PC-3 (cell line): ENCODE data around the gene KRTAP4-11. TPM values are rescaled to one million over a fixed set of nuclear protein-coding genes. Genes with fewer than 3 reads are reported as not detected.
"Not testable (repeated sequence)": the region's sequence is repeated elsewhere in the genome, so short reads cannot be mapped to it uniquely, and the experiment has no call there.

Experiments
- ATAC-seq: fragments of 200-7000 bp; cut with Tn5 transposase; 2 replicates; pipeline ENCODE4 v1.9.1; 2020; ENCODE audit warnings: mild to moderate bottlenecking, moderate library complexity
- BruUV-seq: library from RNA; stranded (reverse); fragments of 400-500 nt; replicated peaks from 2 replicates; lab custom pipeline; 2021; lab: Mats Ljungman, UMichigan
- CTCF ChIA-PET: fragments of 300-600 bp; sonication (Branson Sonifier 250); formaldehyde crosslinking; loops from one replicate; lab custom pipeline; 2022; ENCODE audit warnings: antibody characterized with exemption; lab: Charles Lee
- POLR2A ChIA-PET: fragments of 300-600 bp; sonication (Branson Sonifier 250); formaldehyde crosslinking; loops from one replicate; lab custom pipeline; 2022; ENCODE audit warnings: antibody characterized with exemption; ENCODE audit not compliant: unreplicated experiment; lab: Charles Lee
- DNase-seq: peaks from one replicate; pipeline ENCODE4 v3.0.0-alpha.2; 2015
- H2AFZ ChIP-seq: fragments of 300-600 bp; sonication (generic); 2 replicates; pipeline ENCODE4 v1.6.0; 2016; ENCODE audit warnings: antibody characterized with exemption, low read length
- H3F3A ChIP-seq: fragments of 300-600 bp; sonication (generic); one replicate; pipeline ENCODE4 v1.6.0; 2017; ENCODE audit warnings: antibody characterized with exemption, low read length, control low read depth, mild to moderate bottlenecking; ENCODE audit not compliant: unreplicated experiment
- H3K27ac ChIP-seq: fragments of 300-600 bp; sonication (generic); 2 replicates; pipeline ENCODE4 v1.5.1; 2016; ENCODE audit warnings: mild to moderate bottlenecking, low read length
- H3K27me3 ChIP-seq: fragments of 300-600 bp; sonication (generic); 2 replicates; pipeline ENCODE4 v1.6.1; 2016; ENCODE audit warnings: low read length, mixed read lengths
- H3K36me3 ChIP-seq: fragments of 300-600 bp; sonication (generic); 2 replicates; pipeline ENCODE4 v1.6.1; 2016; ENCODE audit warnings: low read depth, mixed run types, low read length, mixed read lengths
- H3K4me1 ChIP-seq: fragments of 300-600 bp; sonication (generic); 2 replicates; pipeline ENCODE4 v1.5.1; 2016; ENCODE audit warnings: low read length; ENCODE audit not compliant: insufficient read depth
- H3K4me2 ChIP-seq: fragments of 300-600 bp; sonication (generic); 2 replicates; pipeline ENCODE4 v1.6.0; 2016; ENCODE audit warnings: low read length
- H3K4me3 ChIP-seq: fragments of 300-600 bp; sonication (generic); 2 replicates; pipeline ENCODE4 v1.5.1; 2016; ENCODE audit warnings: mild to moderate bottlenecking, low read length, mixed read lengths
- H3K79me2 ChIP-seq: fragments of 300-600 bp; sonication (generic); 2 replicates; pipeline ENCODE4 v1.6.1; 2017; ENCODE audit warnings: low read length, mixed read lengths
- H3K9ac ChIP-seq: fragments of 300-600 bp; sonication (generic); 2 replicates; pipeline ENCODE4 v1.6.0; 2016; ENCODE audit warnings: mild to moderate bottlenecking, low read length
- H3K9me2 ChIP-seq: fragments of 300-600 bp; sonication (generic); replicated peaks from 2 replicates; pipeline ENCODE4 v1.6.1; 2016; ENCODE audit warnings: mixed run types, low read length, mixed read lengths
- H3K9me3 ChIP-seq: fragments of 300-600 bp; sonication (generic); 2 replicates; pipeline ENCODE4 v1.6.1; 2016; ENCODE audit warnings: low read length, mixed read lengths
- H4K20me1 ChIP-seq: fragments of 300-600 bp; sonication (generic); 2 replicates; pipeline ENCODE4 v1.6.1; 2016; ENCODE audit warnings: low read length, mixed read lengths
- CTCF ChIP-seq: fragments of 300-600 bp; sonication (generic); conservative IDR thresholded peaks from 2 replicates; pipeline ENCODE4 v1.5.1; 2017; ENCODE audit warnings: antibody characterized with exemption, low read depth, mild to moderate bottlenecking, low read length
- EZH2 ChIP-seq: fragments of 300-600 bp; sonication (generic); IDR thresholded peaks from one replicate; pipeline ENCODE4 v1.6.1; 2017; ENCODE audit warnings: antibody characterized with exemption, mild to moderate bottlenecking, low read length; ENCODE audit not compliant: unreplicated experiment
- EZH2phosphoT487 ChIP-seq: fragments of 300-600 bp; sonication (generic); IDR thresholded peaks from 2 replicates; pipeline ENCODE4 v1.6.1; 2018; ENCODE audit warnings: mild to moderate bottlenecking, antibody characterized with exemption, low read length, borderline replicate concordance
- intact Hi-C: fragments of 100-400 bp; cut with micrococcal nuclease; formaldehyde crosslinking; loops from 2 replicates; pipeline ENCODE4 v1.9.0; 2023
- total RNA-seq: library from RNA; depleted of rRNA; stranded (reverse); fragments of >200 nt; gene quantifications from 2 replicates; pipeline ENCODE4 v1.2.3, GENCODE V29; 2014

Gene KRTAP4-11
- total RNA-seq, 1 experiment from 2014 or later: not detected

- peak; percentile 87 for ATAC-seq
- H3F3A ChIP-seq, intact Hi-C loops, H3K9ac ChIP-seq, H4K20me1 ChIP-seq, CTCF ChIA-PET, H3K79me2 ChIP-seq, H3K9me3 ChIP-seq, H2AFZ ChIP-seq, H3K36me3 ChIP-seq, H3K27me3 ChIP-seq, POLR2A ChIA-PET, BruUV-seq, H3K9me2 ChIP-seq: not testable (repeated sequence)
- Histone ChIP-seq H3K4me3 (peak overlapping the region; percentile 36; the same call in 1 of the 2 replicates), H3K27ac (peak overlapping the region; percentile 50), H3K4me2 (peak overlapping the region; percentile 54), H3K4me1 (peaks cover 31% of the 10 kb centered on the region)
- DNase-seq: peak; percentile 59
Observed at GRCh38 chr17:41104386-41105038, 13.7 kb downstream of the KRTAP4-11 start.

- H3K4me1 ChIP-seq: peaks cover 34% of the 10 kb centered on the region
Observed at GRCh38 chr17:41103896-41104295, 14.3 kb downstream of the KRTAP4-11 start.

GRCh38 chr17:41101586-41102259 is 16.4 kb downstream of the KRTAP4-11 start, which contains the start of gene KRTAP4-16:
Gene KRTAP4-16 (minus strand): TSS chr17:41102209. CDS start chr17:41102209, 0 bp downstream.
- Histone ChIP-seq H3K36me3 (no peaks in the 10 kb centered on the region), H3K27ac (0 out of 2 replicates have a peak within 1 kb of the TSS, but pooled peaks have one; percentile 9), H3K9me3 (no peaks in the 10 kb centered on the region), H3K27me3 (no peaks in the 10 kb centered on the region), H3K9ac (no peak within 1 kb of the TSS), H3K9me2 (no peaks in the 10 kb centered on the region), H2AFZ (no peak within 1 kb of the TSS), H3K4me1 (peaks cover 45% of the 10 kb centered on the region), H3K4me3 (peak within 1 kb of the TSS; percentile 47; the same call in 1 of the 2 replicates), H4K20me1 (no peaks in the 10 kb centered on the region), H3K4me2 (peak within 1 kb of the TSS; percentile 61), H3F3A (no peaks in the 10 kb centered on the region), H3K79me2 (0 out of 2 replicates have a peak, but pooled peaks cover 5% of the 10 kb centered on the region)
- BruUV-seq: no TSS peak
- no peak for TF ChIP-seq CTCF
- TF ChIP-seq EZH2phosphoT487: no peak
- TF ChIP-seq EZH2: no peak
- intact Hi-C loops: no loop called here
- ChIA-PET POLR2A (no interaction called here), CTCF (no interaction called here)
- ATAC-seq (no peak), DNase-seq (peak; percentile 49)

More at GRCh38 chr17:41103896-41104295, 14.3 kb downstream of the KRTAP4-11 start:
- H3F3A ChIP-seq: no peaks in the 10 kb centered on the region
- H3K9me3 ChIP-seq: no peaks in the 10 kb centered on the region
- H4K20me1 ChIP-seq: no peaks in the 10 kb centered on the region
- POLR2A ChIA-PET: interaction anchor here (0.5 kb wide), 1 partner anchor 47 kb away, joined by 3 read pairs; no protein-coding TSS in a partner anchor
- H3K9ac ChIP-seq: no peak overlapping the region
- intact Hi-C loops: no loop called here
- no peak for ATAC-seq
- CTCF ChIA-PET: no interaction called here
- no peak overlapping the region for H2AFZ ChIP-seq
- no peaks in the 10 kb centered on the region for H3K9me2 ChIP-seq
- peak overlapping the region; percentile 27; the same call in 1 of the 2 replicates for H3K27ac ChIP-seq
- peak overlapping the region; percentile 54 for H3K4me2 ChIP-seq
- TF ChIP-seq CTCF: no peak
- TF ChIP-seq EZH2: no peak
- TF ChIP-seq EZH2phosphoT487: no peak
- no peaks in the 10 kb centered on the region for H3K36me3 ChIP-seq
- peak overlapping the region; percentile 36; the same call in 1 of the 2 replicates for H3K4me3 ChIP-seq
- TSS peak; percentile 69 for BruUV-seq
- peak; percentile 7 for DNase-seq
- H3K27me3 ChIP-seq: no peaks in the 10 kb centered on the region
- 0 out of 2 replicates have a peak, but pooled peaks cover 5% of the 10 kb centered on the region for H3K79me2 ChIP-seq

GRCh38 chr17:41099682-41100480 is 18.3 kb downstream of the KRTAP4-11 start:
- POLR2A ChIA-PET: not testable (repeated sequence)

More at GRCh38 chr17:41099682-41100480, 18.3 kb downstream of the KRTAP4-11 start:
- Histone ChIP-seq H3K4me2 (peak overlapping the region; percentile 7), H3K4me1 (peaks cover 44% of the 10 kb centered on the region), H3K27ac (peak overlapping the region; percentile 73)
- CTCF ChIA-PET, H4K20me1 ChIP-seq, H3K79me2 ChIP-seq, BruUV-seq, H3K9ac ChIP-seq, H3K36me3 ChIP-seq, H3F3A ChIP-seq, H3K9me2 ChIP-seq, H2AFZ ChIP-seq, H3K4me3 ChIP-seq, H3K27me3 ChIP-seq, H3K9me3 ChIP-seq, intact Hi-C loops: not testable (repeated sequence)
- DNase-seq (peak; percentile 97), ATAC-seq (peak; percentile 71)
